Endometrial microvascular endothelial cells (primary cell): ENCODE measurements around the gene BTN2A1. TPM values are rescaled to one million over a fixed set of nuclear protein-coding genes. Genes with fewer than 3 reads are reported as not detected.
"Not testable (repeated sequence)": the region's sequence is repeated elsewhere in the genome, so short reads cannot be mapped to it uniquely, and the experiment has no call there.

Source experiments
- in situ Hi-C: cut with HindIII; loops from 2 replicates; pipeline ENCODE4 v1.10.0; 2017; ENCODE audit warnings: low sequenced_read_pairs, low pct_unique_long_range_greater_than_20kb; ENCODE audit errors: inconsistent ontology term
- total RNA-seq: library from RNA; depleted of rRNA; stranded (reverse); fragments of >200 nt; gene quantifications from one replicate; pipeline ENCODE4 v1.2.3, GENCODE V29; 2015; ENCODE audit errors: inconsistent ontology term

The BTN2A1 gene
- total RNA-seq, 1 donor from 2014 or later = 9.5 TPM

DNA sequence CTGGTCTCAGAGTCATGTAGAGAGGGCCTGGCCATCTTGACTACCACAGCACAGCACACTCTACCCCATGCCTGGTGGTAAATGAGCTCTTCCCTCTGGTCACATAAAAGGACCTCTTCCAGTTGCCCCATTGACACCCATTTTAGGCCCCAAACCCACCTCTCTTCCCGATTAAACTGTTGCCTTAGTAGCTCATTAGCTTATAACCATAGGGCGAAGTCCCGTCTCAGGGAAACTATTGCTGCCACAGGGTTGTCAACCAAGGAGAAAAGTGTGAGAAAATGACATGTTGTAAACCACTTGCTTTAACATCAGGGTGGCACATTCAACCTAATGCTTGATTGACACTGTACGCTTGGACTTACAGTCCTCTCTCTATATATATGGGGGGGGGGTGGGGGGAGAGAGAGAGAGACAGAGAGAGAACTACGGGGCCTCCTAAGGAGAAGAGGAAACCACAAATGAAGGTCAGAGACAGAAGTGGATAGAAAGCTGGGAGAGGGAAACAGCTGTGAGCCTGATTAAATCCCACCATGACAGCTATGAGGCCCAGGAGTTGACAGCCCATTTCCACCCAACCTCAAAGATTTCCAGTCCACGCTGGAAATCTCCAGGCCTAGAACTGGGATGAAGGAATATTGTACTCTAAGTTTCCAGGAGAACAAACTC is 27.5 kb downstream of the BTN2A1 start:
- in situ Hi-C loops = no loop called here

DNA sequence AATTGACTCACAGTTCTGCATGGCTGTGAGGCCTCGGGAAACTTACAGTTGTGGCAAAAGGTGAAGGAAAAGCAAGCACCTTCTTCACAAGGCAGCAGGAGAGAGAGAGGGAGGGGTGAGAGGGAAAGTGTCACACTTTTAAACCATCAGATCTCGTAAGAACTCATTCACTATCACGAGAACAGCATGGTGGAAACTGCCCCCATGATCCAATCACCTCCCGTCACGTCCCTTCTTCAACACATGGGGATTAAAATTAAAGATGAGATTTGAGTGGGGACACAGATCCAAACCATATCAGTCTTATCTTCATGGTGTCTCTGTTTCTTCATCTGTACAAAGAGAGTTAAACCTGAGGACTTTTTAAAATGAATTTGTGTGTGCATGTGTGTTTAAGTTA is 28.6 kb downstream of the BTN2A1 start:
- in situ Hi-C loops = no loop called here

DNA sequence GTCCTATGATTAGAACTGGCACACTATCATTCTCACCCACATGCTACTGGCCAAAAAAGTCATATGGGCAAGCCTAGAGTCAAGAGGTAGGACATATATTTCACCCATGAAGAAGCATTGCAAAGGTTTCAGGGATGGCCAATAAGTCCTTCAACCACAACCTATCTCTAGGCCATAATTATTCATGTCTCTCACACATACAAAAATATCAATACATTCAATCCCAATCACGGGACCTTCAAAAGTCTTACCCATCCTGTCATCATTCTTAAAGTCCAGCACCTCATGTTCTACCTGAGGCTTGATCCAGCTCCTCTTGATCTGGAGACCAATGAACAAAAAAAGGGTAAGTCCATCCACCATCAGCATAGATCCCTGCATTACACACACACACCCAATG is 29.7 kb downstream of the BTN2A1 start:
- in situ Hi-C loops = no loop called here

DNA sequence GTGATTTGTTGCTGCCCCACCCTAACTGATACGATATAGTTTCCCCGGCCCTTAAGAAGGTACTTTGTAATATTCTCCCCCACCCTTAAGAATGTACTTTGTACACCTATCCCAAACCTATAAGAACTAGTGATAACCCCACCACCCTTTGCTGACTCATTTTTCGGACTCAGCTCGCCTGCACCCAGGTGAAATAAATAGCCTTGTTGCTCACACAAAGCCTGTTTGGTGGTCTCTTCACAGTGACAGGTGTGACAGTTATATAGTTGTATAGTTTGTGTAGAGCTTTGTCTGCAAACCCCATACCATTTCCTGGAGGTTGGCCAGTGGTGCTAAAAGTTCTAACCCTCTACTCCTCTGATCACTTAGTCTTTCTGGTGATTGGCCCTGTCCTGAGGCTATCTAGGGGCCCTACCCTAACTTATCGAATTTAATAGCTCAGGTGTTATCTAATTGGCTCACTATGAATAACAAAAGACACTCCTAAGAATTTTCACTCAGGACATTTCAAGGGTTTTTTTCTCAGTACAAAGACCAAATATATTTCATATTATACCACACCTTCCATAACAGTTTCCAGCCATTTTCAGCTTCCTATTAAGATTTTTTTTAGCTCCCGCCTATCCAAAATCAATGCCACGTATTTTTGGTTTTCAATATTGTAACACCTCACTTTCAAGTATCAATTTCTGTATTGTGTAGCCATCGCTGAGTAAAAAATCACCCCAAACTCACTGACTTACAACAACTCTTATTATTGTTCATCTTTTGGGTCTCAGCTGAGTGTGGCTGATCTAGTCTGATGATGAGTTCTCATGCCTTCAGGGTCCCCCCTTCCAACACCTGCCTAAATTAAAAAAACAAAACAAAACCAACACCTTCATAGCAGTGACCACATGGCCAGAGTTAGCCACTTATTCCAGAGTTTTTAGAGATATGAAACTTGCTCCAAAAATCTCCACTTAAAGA is 32.5 kb downstream of the BTN2A1 start:
- in situ Hi-C loops = no loop called here

DNA sequence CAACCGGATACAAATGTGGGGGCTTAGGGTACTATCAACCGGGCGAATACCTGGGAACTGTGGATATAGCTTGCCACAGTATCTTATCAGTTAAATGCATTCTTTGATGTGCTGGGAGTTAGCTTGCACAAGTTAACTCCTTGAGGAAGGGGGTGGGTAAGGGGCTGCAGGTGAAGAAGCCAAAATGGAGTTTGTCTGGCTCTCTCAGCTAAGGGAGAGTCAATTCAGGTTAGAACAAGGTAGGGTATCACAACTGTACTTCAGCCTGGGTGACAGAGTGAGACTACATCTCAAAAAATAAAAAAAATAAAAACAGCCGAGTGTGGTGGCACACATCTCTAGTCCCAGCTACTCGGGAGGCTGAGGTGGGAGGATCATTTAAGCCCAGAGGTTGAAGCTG is 33.8 kb downstream of the BTN2A1 start:
- in situ Hi-C loops = no loop called here

DNA sequence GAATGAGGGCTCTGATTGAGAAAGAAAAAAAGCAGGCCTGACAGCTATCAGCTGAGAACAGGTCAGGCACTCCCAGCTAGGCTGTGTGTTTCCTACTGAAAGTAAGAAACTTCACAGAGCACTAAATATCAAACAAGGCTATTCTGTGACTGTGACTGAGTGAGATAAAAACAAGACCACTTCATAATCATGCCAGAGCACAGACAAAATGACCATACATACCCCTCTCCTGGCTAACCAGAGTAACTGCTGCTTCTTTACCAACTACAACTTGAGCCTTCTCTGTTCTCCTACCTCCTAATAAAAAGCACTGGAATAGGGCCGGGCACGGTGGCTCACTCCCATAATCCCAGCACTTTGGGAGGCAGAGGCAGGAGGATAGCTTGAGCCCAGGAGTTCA is 35.5 kb downstream of the BTN2A1 start:
- in situ Hi-C loops = no loop called here

DNA sequence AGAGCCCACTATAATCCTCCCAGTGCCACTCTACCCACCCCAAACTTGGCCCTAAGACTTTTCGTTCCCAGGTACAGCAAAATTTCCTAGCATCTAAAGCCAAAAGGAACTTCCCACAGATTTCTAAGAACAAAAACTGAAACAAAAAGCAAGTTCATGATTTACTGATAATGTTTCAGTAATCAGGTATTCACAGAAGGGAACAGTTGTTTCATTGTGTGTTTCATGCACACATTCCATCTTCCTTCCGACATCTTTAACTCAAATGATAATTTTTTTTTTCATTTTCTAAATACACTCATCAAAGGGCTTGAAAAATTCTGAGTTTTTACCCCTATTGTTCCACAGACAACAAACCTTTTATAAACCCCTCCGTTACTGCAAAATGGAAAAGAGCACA is 36.4 kb downstream of the BTN2A1 start:
- in situ Hi-C loops = no loop called here

DNA sequence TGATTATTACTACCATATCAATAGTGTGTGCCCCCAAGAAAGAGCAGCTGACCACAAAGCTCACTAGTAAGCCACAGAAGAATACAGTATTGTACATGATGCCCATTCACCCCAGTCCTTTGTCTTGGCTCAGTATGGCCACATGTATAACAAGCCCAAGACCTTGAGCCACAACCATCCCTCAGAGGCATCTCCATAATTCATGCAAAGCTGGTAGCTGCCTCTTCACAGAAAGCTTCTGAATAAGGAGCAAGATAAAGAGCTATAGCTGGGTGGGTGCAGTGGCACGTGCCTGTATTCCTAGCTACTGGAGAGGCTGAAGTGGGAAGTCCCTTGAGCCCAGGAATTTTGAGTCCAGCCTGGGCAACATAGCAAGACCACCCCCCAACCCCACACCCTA is 37.5 kb downstream of the BTN2A1 start:
- in situ Hi-C loops = no loop called here

DNA sequence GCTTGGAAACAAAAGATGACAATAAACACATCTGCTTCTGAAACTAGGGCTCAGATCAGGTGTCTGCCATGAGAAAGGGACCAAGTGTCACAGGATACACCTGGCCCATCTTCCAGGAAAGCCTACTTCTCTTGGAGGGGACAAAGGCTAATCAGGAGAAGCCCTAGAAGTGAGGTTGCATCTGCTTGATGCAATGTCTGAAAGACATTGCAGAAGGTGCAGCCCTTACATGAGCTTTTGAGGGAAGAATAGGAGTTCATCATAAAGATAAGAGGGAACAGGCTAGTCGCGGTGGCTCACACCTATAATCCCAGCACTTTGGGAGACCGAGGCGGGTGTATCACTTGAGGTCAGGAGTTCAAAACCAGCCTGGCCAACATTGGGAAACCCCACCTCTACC is 39.9 kb downstream of the BTN2A1 start:
- in situ Hi-C loops = no loop called here

DNA sequence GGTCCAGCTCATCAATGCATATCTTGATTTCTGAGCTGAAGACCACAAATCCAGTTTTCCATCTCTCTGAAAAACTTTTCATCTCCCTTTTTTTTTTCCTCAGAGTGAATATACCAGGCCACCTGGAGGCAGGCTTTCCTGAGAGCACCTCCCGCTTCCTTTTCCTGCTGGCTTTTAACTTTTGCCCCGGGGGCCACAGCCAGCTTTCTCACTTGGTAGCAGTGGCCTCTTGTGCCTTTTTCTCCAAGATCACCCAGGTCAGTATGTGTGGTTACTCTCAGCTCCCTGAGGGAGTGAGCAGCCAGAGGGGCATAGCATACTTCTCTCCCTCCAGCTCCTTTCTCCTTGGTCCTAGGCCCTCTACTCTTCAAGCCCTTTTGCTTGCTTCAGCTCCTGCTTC is 42.3 kb downstream of the BTN2A1 start, which contains the start of gene BTN1A1:
Gene BTN1A1, plus strand, starts transcription at position 202 of the 400 bp plus-strand sequence. CDS start 984 bp downstream, outside the sequence.
- in situ Hi-C loops = no loop called here

DNA sequence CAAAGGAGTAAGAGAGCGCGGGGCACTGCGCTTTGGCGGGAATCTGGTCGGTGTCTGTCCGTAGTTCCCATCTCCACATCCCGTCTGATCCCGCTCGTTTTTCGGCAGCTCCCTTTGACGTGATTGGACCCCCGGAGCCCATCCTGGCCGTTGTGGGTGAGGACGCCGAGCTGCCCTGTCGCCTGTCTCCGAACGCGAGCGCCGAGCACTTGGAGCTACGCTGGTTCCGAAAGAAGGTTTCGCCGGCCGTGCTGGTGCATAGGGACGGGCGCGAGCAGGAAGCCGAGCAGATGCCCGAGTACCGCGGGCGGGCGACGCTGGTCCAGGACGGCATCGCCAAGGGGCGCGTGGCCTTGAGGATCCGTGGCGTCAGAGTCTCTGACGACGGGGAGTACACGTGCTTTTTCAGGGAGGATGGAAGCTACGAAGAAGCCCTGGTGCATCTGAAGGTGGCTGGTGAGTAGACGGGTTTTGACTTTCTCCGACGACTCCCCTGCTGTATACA is 43.8 kb downstream of the BTN2A1 start:
- in situ Hi-C loops = no loop called here

DNA sequence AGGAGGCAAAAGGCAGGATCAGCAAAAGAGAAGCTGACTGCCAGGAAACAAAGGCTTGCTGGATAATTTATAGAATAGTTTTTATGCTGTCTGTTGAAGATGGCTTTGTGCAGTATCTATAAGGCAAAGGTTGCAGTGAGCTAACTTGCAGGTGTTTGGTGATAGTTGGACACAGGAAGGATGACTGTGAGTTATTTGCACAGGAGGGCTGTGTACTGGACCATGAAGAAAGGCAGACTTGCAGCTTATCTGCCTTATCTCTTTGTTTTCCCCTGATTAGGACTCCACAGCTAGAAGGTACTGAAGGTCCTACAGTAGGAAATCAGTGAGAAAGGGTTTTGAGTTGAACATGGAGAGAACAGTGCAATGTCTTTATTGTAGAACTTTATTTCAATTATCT is 44.4 kb downstream of the BTN2A1 start:
- in situ Hi-C loops = no loop called here

DNA sequence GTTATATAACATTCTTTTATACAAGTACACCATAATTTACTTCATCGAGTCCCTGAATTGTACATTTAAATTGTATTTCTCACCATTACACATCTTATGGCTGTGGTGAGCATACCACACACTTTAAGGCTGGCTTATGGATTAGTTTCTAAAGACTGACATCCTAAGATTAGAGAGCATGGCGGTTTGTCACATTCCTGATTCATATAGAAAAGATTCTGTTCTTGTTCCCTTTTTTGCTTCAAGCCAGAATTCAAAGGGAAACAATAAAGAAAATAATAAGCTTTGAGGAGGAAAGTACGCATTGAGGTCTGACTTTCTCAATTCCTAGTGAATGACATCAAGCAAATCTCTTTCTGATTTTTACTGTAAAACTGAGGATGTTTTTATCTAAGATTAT is 44.9 kb downstream of the BTN2A1 start:
- in situ Hi-C loops = no loop called here

DNA sequence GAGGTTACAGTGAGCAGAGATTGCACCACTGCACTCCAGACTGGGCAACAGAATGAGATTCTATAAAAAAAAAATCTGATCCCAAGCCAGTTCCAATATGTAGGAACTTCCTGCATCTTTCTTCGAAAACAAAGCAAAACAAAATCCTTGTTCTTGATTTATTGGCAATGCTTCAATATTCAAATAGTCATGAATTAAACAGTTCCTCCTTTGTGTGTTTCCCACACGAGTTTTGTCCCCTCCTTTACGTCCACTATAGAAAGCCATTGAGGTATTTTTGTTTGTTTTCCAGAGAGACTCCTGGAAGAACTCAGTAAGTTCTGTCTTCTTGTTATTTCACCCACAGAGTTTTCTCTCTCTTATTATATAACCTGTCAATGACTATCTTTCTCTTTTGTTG is 49.9 kb downstream of the BTN2A1 start:
- in situ Hi-C loops = no loop called here

DNA sequence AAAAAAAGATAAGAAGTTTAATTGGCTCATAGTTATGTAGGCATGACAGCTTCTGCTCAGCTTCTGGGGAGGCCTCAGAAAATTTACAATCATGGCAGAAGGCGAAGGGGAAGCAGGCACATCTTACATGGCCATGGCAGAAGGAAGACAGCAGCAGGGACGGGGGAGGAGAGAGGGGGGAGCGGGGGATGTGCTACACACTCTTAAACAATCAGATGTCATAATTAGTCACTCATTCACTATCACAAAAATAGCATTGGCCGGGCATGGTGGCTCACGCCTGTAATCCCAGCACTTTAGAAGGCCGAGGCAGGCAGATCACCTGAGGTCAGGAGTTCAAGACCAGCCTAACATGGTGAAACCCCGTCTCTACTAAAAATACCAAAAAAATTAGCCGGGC is 53.3 kb downstream of the BTN2A1 start:
- in situ Hi-C loops = not testable (repeated sequence)

DNA sequence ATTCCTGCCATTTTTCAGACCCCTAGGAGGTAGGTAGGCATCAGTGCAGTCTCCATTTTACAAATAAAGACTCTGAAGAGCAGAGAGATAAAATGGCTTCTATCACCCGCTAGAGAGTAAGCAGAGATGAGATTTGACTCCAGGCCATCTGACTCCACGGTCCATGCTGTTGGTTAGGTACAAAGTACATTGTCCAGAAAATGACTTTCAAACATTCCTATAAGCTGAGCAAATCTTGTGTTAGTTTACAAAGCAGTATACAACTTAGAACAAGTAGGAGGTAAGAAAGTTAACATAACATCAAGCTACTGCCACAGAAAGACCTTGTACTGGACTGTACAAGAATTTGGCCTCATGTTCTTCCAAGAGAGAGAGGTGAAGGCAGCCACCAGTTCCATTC is 57.2 kb downstream of the BTN2A1 start:
- in situ Hi-C loops = no loop called here

DNA sequence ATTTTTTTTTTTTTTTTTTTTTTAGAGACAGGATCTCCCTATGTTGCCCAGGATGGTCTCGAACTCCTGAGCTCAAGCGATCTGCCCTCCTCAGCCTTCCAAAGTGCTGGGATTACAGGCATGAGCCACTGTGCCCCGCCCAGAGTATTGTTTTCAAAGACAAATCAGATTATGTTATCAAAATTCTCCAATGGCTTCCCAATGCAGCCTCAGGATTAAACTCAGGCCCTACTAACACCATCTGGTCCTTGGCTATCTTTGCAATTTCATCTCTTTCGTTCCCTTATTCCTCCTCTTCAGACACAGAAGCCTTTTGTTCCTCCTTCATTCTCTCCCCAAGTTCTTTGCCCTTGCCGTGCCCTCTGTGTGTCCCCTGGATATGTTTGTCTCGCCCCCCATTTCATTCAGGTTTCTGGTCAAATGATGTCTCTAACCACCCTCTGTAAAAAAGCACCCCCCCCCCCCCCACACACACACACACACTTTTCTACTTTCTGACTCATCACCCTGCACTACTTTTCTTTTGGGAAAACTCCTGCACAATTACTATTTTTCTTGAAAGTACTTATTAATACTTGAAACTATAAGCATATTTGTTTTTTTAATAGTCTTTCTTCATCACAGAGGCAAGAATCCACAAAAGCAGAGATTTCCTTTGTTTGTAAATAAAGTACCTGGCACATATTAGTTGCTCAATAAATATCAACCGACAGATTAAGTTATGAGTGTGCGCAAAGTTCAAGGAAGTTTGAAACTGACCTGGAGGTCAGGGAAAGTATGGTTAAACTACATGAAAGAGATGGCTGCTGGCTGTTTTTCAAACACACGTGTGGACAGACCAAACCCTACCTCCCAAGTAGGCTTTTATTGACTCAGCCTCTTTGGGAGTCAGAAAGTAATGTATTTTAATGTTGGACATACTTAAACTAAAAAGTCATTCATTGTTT is 59.0 kb downstream of the BTN2A1 start:
- in situ Hi-C loops = no loop called here
